T-helper 1 cell treated with Interleukin-12 subunit alpha and Interleukin-12 subunit beta and Interleukin-4 antibody, amounts not matched to agents 30 ng/mL and 1 ng/mL, for 36 hours (primary cell): ENCODE measurements around the gene SERPINB6. TPM values are rescaled to one million over a fixed set of nuclear protein-coding genes. Genes with fewer than 3 reads are reported as not detected.

Source experiments
- intact Hi-C: fragments of 100-400 bp; cut with micrococcal nuclease; formaldehyde crosslinking; loops from one replicate; pipeline ENCODE4 v1.15.1; 2024
- total RNA-seq: library from RNA; stranded (reverse); gene quantifications from 2 replicates; pipeline ENCODE4 v1.2.3, GENCODE V29; 2022

The SERPINB6 gene
- total RNA-seq, 1 donor from 2014 or later = 17.5 TPM

- intact Hi-C loops = loop anchor here (1.0 to 5.0 kb wide), 9 partner anchors 11 to 753 kb away; partner anchors contain the start of genes BPHL, GMDS, PSMG4 and RIPK1
Observed at GRCh38 chr6:2999618-3000557, 28.5 kb upstream of the SERPINB6 start, which contains the start of gene NQO2. NQO2 (plus strand) TSS chr6:2999894; CDS start chr6:3006553, 6,659 bp downstream.

GRCh38 chr6:2998998-2999617 is 27.7 kb upstream of the SERPINB6 start:
- intact Hi-C loops = loop anchor here (1.0 to 5.0 kb wide), 10 partner anchors 10 to 752 kb away; partner anchors contain the start of genes BPHL, GMDS, PSMG4 and RIPK1

DNA sequence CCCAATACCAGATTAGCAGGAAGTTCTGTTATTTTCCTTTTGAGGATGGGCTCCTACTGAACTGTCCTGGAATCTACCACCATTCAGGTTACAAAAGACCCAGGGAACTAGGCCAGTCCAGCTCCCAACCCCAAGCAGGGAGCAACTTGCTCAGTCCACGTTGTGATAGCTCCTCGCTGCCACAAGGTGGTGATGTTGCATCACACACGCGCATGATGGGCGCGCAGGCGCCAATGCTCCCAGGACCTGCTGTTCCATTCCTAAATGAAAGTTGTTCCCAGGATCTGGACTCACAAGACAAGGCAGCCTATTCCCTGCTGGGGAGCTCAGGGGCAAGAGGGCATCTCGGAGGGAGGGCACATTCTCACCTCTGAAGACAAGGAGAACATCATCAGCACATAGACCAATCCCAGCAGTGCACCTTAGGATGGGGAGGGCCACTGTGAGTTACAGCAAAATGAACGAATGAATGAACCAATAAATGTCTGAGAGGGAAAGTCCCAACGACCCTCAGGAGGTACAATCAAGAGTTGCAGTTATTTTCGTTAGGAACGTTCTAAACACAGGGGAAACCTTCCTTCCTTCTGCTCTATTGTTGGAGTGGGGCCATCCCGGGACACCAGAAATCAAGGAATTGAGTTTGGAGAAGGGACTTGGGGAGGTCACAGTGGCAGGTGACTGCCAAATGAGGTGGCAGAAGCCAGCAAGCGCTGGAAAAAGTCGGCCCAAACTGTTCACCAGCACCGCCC is 27.1 kb upstream of the SERPINB6 start:
- intact Hi-C loops = loop anchor here (1.0 to 5.0 kb wide), 2 partner anchors 734 to 751 kb away; partner anchors contain the start of gene GMDS

GRCh38 chr6:2993755-2994317 is 22.5 kb upstream of the SERPINB6 start:
- intact Hi-C loops = no loop called here

- intact Hi-C loops = no loop called here
Observed at GRCh38 chr6:2992330-2992979, 21.1 kb upstream of the SERPINB6 start.

DNA sequence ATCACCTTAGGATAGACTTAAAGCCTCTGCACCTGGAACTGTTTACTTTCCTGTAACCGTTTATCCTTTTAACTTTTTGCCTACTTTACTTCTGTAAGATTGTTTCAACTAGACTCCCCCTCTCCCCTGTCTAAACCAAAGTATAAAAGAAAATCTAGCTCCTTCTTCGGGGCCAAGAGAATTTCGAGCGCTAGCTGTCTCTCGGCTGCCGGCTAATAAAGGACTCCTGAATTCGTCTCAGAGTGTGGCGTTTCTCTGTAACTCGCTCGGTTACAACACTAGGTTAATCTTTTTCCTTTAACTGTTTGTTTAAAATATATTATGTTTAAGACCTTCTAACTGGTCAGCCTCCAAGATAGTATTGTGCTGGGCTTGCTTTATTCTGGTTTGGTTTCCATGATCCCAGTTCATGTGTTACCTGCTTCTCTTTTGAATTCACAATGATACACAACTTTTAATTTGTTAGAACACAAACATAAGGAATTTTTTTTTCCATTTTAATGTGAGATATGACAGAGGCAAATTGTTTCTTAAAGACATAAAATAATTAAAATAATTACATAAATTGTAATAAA is 19.7 kb upstream of the SERPINB6 start:
- intact Hi-C loops = no loop called here

- intact Hi-C loops = no loop called here
Observed at GRCh38 chr6:2990248-2990931, 19.0 kb upstream of the SERPINB6 start.

DNA sequence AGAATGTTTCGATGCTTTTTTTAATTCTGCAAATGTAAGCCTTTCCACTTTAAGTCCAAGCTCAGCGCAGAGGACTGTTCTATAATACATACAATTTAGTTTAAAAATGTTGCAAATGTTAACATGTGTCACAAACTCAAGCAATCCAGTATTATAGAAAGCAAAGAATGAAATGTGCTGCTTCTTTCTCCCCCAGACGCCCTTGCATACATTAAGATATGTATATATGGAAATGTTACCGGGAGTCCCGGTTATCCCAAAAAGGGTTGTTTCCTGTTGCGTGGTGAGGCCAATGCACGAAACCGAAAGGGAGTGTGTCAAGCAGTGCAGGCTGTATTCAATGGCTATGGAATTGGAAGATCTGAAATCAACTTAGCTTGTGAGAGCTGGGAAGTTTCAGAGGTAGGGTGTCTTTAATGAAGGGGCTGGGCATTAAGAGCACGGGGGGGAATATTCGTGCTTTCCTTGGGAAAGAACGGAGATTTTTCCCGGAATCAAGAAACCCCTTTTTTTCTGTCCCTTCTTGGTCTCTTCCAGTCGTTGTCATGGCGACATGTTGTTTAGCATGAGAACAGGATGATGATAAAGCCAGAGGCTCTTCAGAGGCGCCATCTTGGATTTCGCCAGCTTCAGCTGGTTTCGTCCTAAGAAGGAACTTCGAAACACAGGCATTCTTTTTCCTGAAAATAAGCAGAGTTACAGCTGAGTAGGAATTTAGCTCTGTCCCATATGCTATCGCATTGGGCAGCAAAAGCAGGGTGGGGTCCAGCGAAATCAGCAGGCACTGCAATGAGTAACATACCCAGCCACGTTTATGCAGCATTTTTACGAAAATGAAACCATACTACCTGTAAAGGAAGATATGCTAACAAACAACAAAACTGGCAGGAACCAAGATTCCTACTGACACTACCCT is 18.2 kb upstream of the SERPINB6 start:
- intact Hi-C loops = loop anchor here (1.0 to 2.0 kb wide), 17 partner anchors 10 to 1029 kb away; partner anchors contain the start of genes BPHL, NQO2, RIPK1 and SERPINB6

DNA sequence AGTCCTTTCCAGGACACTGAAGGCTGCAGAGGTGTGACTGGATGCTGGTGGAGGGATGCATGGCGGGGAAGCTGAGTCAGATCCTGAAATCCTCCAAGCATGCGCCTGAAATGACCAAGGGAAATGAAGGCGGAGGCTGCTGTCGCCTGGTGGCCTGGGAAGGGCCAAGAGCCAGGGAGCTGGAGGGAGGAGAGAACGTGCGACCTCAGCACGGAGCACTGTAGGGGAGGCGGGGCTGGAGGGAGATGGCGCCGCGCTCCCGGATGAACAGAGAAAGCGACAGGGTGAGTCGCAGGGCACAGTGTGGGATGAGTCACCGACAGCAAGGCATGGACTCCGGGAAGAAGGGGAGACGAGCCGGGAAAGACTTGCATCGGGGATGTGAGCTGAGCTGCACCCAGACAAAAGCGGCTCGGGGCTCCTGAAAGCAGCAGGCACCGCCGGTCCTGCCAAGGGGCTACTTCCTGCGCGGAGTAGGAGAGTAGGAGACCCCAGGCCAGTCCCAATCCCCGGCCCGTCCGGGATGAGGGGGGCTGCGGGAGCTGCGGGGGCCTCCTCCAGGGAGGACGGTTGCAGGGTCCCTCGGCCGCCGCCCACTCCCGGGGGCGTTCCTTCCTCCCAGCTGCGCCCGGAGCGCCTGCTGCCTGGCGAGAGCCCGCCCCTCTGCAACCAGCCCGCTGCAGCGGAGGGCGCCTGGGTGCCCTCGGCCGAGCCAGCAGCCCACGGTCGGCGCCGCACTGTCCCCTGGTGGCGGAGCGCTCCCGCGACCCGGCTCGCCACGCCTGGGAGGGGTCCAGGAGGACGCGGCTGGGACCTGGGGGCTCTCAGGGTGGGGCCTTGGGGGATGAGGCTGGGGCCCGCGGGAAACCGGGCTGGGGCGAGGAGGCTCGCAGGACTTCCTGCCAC is 17.3 kb upstream of the SERPINB6 start:
- intact Hi-C loops = loop anchor here (1.0 to 2.0 kb wide), 17 partner anchors 11 to 1030 kb away; partner anchors contain the start of genes BPHL, NQO2, RIPK1 and SERPINB6

DNA sequence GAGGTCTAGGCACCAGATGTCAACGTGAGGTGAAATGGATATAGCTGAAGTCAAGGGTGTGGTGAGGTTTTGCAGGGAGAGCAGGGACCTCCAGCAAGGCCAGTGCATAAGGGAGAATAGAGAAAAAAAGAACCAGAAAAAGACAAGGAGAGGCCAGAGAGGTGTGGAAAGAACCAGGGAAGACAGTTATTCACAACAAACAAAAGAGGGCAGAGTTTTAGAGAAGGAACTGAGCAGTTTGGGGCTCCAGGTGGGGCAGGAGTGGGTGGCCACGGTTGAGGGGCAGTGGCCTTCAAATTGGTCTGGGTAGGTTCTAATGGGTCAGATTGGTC is 16.7 kb upstream of the SERPINB6 start:
- intact Hi-C loops = loop anchor here (2.0 kb wide), 1 partner anchor 129 kb away; no protein-coding TSS in a partner anchor

GRCh38 chr6:2986722-2987221 is 15.4 kb upstream of the SERPINB6 start:
- intact Hi-C loops = no loop called here

- intact Hi-C loops = no loop called here
Observed at GRCh38 chr6:2984738-2985406, 13.5 kb upstream of the SERPINB6 start.

- intact Hi-C loops = no loop called here
Observed at GRCh38 chr6:2982426-2983117, 11.2 kb upstream of the SERPINB6 start.

DNA sequence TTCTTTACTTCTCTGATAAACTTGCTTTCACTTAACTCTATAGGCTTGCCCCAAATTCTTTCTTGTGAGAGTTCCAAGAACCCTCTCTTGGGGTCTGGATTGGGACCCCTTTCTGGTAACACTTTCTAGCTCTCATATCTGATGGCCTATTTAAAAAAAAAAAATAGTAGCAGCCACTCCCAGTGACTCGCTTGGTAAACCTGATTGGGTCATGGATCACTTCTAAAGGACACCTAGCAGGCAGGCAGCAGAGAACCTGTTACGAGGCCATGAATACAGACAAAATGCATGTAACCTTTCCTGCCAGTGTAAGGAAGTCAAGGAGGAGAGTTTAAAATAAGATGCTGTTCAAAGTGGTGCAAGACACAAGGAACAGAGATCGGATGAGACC is 9.1 kb upstream of the SERPINB6 start:
- intact Hi-C loops = loop anchor here (2.0 kb wide), 1 partner anchor 26 kb away; no protein-coding TSS in a partner anchor

DNA sequence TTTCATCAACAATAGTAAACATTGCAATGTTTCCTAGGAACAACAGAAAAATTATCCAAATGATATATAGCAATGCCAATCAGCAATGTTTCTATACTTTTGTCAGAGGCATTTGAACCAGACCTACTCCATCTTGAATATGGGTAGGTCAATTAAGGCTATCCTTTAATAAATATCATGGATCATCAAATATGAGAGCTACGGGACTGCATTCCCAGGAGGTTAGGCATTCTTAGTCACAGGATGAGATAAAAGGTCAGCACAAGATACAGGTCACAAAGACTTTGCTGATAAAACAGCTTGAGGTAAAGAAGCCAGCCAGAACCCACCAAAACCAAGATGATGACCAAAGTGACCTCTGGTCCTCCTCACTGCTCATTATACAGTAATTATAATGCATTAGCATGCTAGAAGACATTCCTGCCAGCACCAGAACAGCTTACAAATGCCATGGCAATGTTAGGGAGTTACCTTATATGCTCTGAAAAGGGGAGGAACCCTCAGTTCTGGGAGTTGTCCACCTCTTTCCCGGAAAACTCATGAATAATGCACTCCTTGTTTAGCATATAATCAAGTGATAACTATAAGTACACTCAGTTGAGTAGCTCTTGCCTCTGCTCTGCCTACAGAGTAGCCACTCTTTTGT is 8.6 kb upstream of the SERPINB6 start:
- intact Hi-C loops = loop anchor here (2.0 kb wide), 1 partner anchor 25 kb away; no protein-coding TSS in a partner anchor
